Tibial nerve (tissue), 4 donors: ENCODE measurements around the gene PTPRA. TPM values are rescaled to one million over a fixed set of nuclear protein-coding genes. Genes with fewer than 3 reads are reported as not detected.

ENCODE experiments used
- DNase-seq, 2 donors: peaks; one replicate each; pipeline ENCODE4 v3.0.0-alpha.2; 2019; ENCODE audit warnings: low spot score in 2 of 2
- H3K27ac ChIP-seq, 4 donors: fragments of 200-600 bp; sonication (generic) in 3 of 4; one replicate each; pipeline ENCODE4 v1.5.1; 2017 to 2019; ENCODE audit warnings: mild to moderate bottlenecking in 1 of 4
- H3K27me3 ChIP-seq, 2 donors: fragments of 200-600 bp; sonication (generic) in 1 of 2; one replicate each; pipeline versions ENCODE4 v1.5.1 to v1.6.0; 2017 to 2019
- H3K36me3 ChIP-seq, 3 donors: fragments of 200-600 bp; sonication (generic); one replicate each; pipeline ENCODE4 v1.5.1; 2018 to 2019
- H3K4me1 ChIP-seq, 4 donors: fragments of 200-600 bp; sonication (generic) in 3 of 4; one replicate each; pipeline ENCODE4 v1.5.1; 2017 to 2019
- H3K4me3 ChIP-seq, 4 donors: fragments of 200-600 bp; sonication (generic) in 3 of 4; one replicate each; pipeline ENCODE4 v1.5.1; 2017 to 2019; ENCODE audit warnings: mild to moderate bottlenecking in 1 of 4, moderate library complexity in 1 of 4
- H3K9me3 ChIP-seq, 4 donors: fragments of 200-600 bp; sonication (generic) in 3 of 4; one replicate each; pipeline ENCODE4 v1.5.1; 2017 to 2019
- CTCF ChIP-seq, 5 experiments: fragments of 200-600 bp in 3 of 5; fragments of 450-650 bp in 2 of 5; sonication (generic) in 3 of 5; IDR thresholded peaks; one replicate each; pipeline ENCODE4 v1.5.1; 2016 to 2019; ENCODE audit warnings: antibody characterized with exemption in 5 of 5, mild to moderate bottlenecking in 3 of 5, moderate library complexity in 2 of 5
- EP300 ChIP-seq, 2 donors: sonication (generic); formaldehyde crosslinking; IDR thresholded peaks; one replicate each; pipeline ENCODE4 v1.6.1; 2017; ENCODE audit warnings: antibody characterized with exemption in 2 of 2, mild to moderate bottlenecking in 1 of 2
- POLR2A ChIP-seq, 2 donors: fragments of 450-650 bp; IDR thresholded peaks; one replicate each; pipeline ENCODE4 v1.6.1; 2017; ENCODE audit warnings: antibody characterized with exemption in 2 of 2, mild to moderate bottlenecking in 2 of 2, moderate library complexity in 2 of 2
- WGBS, 2 donors: methylation state at CpG; one replicate each; pipeline ENCODE4 v1.1.5; 2018; 5-methylcytosine and 5-hydroxymethylcytosine counted together
- total RNA-seq, 4 donors: library from RNA; depleted of rRNA; stranded (reverse); fragments of >200 nt; gene quantifications; one replicate each; pipeline ENCODE4 v1.1.0, GENCODE V29; 2016

PTPRA gene
- total RNA-seq, 4 donors from 2014 or later: 46.3 to 119 (median 67.4) TPM

DNA sequence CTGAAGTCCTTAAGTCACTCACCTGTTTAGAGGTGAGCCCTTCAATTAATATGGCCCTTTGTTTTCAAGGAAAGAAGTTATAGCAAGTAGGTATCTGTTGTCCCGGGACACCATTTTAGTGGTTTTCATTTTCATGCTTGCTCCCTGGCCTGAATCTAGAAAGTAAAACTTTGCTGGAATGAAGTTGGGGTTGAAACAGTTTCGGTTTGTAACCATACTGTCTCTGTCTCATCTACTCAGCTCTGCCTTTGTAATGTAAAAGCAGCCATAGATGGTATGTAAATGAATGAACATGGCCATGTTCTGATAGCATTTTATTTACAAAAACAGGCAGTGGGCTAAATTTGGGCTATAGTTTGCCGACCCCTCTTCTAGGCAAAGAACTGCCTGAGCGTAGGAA, 105.2 kb downstream of the PTPRA start:
- Histone ChIP-seq H3K36me3 (peaks cover 0 to 2% (median 0%) of the 10 kb centered on the region in 3 donors), H3K27me3 (no peaks in the 10 kb centered on the region), H3K4me3 (no peak overlapping the region), H3K27ac (no peak overlapping the region), H3K9me3 (no peaks in the 10 kb centered on the region), H3K4me1 (no peaks in the 10 kb centered on the region)
- 82 to 86% methylated on average over 4 of the region's 4 CpGs for WGBS, 2 donors
- DNase-seq: no peak
- TF ChIP-seq EP300 (IDR thresholded peaks at IDR 0.05): no peak
- TF ChIP-seq CTCF (IDR thresholded peaks at IDR 0.05): no peak
- TF ChIP-seq POLR2A (IDR thresholded peaks at IDR 0.05): no peak

DNA sequence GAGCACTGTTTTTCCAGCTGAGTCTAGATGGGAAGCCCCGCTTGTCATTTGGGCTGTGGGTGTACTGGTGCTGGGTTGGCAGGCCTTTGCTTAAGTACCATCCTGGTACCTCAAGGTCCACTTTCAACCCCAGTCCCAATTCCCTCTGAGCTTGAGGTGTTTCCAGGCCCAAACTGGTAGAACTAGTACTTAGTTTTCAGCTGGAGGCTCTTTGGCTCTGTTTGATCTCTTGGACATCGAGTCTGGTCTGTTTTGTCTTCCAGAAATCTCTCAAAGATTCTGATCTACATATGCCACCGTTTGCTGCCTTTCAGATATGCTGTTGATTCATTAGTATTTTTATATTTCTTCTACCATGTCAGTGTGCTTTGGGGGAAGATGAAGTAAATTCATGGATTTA, 108.4 kb downstream of the PTPRA start:
- no peak for TF ChIP-seq EP300 (IDR thresholded peaks at IDR 0.05)
- TF ChIP-seq CTCF (IDR thresholded peaks at IDR 0.05): no peak
- no peak for TF ChIP-seq POLR2A (IDR thresholded peaks at IDR 0.05)
- H3K36me3 ChIP-seq: peaks cover 0 to 9% (median 0%) of the 10 kb centered on the region in 3 donors
- no peak for DNase-seq
- no peak overlapping the region for H3K4me3 ChIP-seq
- H3K27me3 ChIP-seq: no peaks in the 10 kb centered on the region
- peaks cover 0 to 22% (median 0%) of the 10 kb centered on the region in 4 donors for H3K4me1 ChIP-seq
- 72 to 94% methylated on average over 3 of the region's 3 CpGs for WGBS, 2 donors
- no peaks in the 10 kb centered on the region for H3K9me3 ChIP-seq
- H3K27ac ChIP-seq: no peak overlapping the region

DNA sequence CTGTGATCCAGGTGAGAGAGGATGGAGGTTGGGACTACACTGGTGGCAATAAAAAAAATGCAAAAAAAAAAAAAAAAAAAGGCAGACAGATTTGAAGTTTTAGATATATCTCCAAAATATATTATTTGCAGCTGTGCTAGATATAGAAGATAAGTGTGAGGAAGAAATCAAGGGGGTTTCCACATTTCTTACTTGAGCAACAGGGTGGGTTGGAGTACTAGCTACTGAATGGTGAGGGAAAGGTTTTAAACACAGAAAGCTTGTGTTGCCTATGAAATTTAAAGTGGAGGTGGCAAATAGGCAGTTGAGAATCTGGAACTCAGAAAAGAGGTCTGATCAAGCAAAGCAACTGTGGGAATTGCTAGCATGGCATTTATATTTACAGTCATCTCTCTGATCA, 110.2 kb downstream of the PTPRA start:
- Histone ChIP-seq H3K4me1 (peaks cover 0 to 25% (median 0%) of the 10 kb centered on the region in 4 donors), H3K27ac (no peak overlapping the region), H3K9me3 (no peaks in the 10 kb centered on the region), H3K36me3 (peaks cover 0 to 28% (median 4%) of the 10 kb centered on the region in 3 donors), H3K4me3 (no peak overlapping the region), H3K27me3 (no peaks in the 10 kb centered on the region)
- DNase-seq: no peak
- TF ChIP-seq EP300 (IDR thresholded peaks at IDR 0.05): no peak
- TF ChIP-seq CTCF (IDR thresholded peaks at IDR 0.05): no peak
- no peak for TF ChIP-seq POLR2A (IDR thresholded peaks at IDR 0.05)

DNA sequence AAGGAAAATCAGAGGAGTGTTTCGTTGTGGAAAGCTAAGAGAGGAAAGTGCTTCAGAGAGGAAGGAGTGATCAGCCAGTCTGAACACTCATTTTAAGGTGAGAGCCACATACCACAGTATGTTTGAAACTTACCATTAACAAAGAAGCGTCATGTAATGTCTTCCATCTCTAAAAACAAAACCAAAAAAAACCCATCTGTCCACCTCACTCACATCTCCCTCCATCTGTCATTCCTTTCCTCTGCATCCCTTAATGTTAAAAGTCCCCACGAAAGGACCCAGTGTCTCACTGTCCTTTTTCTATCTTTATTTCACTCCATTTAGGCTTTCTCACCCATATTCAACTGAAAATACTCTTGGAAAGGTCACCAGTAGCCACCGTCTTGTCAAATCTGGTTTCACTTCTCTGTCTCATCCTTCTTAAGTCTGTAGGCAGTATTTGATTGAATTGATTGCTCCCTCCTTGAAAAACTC, 110.8 kb downstream of the PTPRA start:
- Histone ChIP-seq H3K4me3 (no peak overlapping the region), H3K4me1 (peaks cover 0 to 25% (median 0%) of the 10 kb centered on the region in 4 donors), H3K27me3 (no peaks in the 10 kb centered on the region), H3K36me3 (peaks cover 0 to 34% (median 9%) of the 10 kb centered on the region in 3 donors), H3K9me3 (no peaks in the 10 kb centered on the region), H3K27ac (no peak overlapping the region)
- no peak for DNase-seq
- TF ChIP-seq CTCF (IDR thresholded peaks at IDR 0.05) (no peak), POLR2A (IDR thresholded peaks at IDR 0.05) (no peak), EP300 (IDR thresholded peaks at IDR 0.05) (no peak)
- WGBS, 2 donors: 79 to 82% methylated on average over 4 of the region's 4 CpGs

GRCh38 chr20:2984956-2985661, 111.8 kb downstream of the PTPRA start:
- Histone ChIP-seq H3K36me3 (peaks cover 0 to 44% (median 13%) of the 10 kb centered on the region in 3 donors), H3K4me1 (peaks cover 0 to 25% (median 0%) of the 10 kb centered on the region in 4 donors), H3K27me3 (no peaks in the 10 kb centered on the region), H3K27ac (no peak overlapping the region), H3K9me3 (no peaks in the 10 kb centered on the region), H3K4me3 (no peak overlapping the region)
- TF ChIP-seq EP300 (IDR thresholded peaks at IDR 0.05) (no peak), POLR2A (IDR thresholded peaks at IDR 0.05) (no peak), CTCF (IDR thresholded peaks at IDR 0.05) (no peak)
- no peak for DNase-seq
- 80 to 82% methylated on average over 6 of the region's 6 CpGs for WGBS, 2 donors
